Measurements from ENCODE around the gene NOP53. TPM values are rescaled to one million over a fixed set of nuclear protein-coding genes. Genes with fewer than 3 reads are reported as not detected.
"Not testable (repeated sequence)": the region's sequence is repeated elsewhere in the genome, so short reads cannot be mapped to it uniquely, and the experiment has no call there.

Gene NOP53
- polyA plus RNA-seq, 1 experiment = 114 TPM

- DNase-seq (ENCODE audit: low read depth, low spot score) = no peak
- TF ChIP-seq CTCF (IDR thresholded peaks at IDR 0.05; ENCODE audit: low read depth, low read length) = no peak
- H3K27me3 ChIP-seq (ENCODE audit: control insufficient read depth, insufficient read depth, low read length) = no peaks in the 10 kb centered on the region
- ChIA-PET CTCF (interaction anchor here (0.6 to 12.6 kb wide), 13 partner anchors 12 to 363 kb away, joined by 3 to 212 read pairs (median 7); partner anchors contain the start of genes DHX34 and NOP53), POLR2A (interaction anchor here (1.2 to 6.1 kb wide), 3 partner anchors 14 to 48 kb away, joined by 3 to 87 read pairs (median 6); partner anchors contain the start of gene NOP53)
- peaks cover 6% of the 10 kb centered on the region; the same call in 1 of the 2 replicates for H3K9me3 ChIP-seq (ENCODE audit: control insufficient read depth, insufficient read depth, low read length)
- no peak overlapping the region for H3K4me3 ChIP-seq (ENCODE audit: low read depth, low read length)
- no peak overlapping the region for H3K27ac ChIP-seq (ENCODE audit: low read depth, low read length)
These were observed 33.6 kb upstream of the NOP53 start for GRCh38 chr19:47711652-47712242.

DNA sequence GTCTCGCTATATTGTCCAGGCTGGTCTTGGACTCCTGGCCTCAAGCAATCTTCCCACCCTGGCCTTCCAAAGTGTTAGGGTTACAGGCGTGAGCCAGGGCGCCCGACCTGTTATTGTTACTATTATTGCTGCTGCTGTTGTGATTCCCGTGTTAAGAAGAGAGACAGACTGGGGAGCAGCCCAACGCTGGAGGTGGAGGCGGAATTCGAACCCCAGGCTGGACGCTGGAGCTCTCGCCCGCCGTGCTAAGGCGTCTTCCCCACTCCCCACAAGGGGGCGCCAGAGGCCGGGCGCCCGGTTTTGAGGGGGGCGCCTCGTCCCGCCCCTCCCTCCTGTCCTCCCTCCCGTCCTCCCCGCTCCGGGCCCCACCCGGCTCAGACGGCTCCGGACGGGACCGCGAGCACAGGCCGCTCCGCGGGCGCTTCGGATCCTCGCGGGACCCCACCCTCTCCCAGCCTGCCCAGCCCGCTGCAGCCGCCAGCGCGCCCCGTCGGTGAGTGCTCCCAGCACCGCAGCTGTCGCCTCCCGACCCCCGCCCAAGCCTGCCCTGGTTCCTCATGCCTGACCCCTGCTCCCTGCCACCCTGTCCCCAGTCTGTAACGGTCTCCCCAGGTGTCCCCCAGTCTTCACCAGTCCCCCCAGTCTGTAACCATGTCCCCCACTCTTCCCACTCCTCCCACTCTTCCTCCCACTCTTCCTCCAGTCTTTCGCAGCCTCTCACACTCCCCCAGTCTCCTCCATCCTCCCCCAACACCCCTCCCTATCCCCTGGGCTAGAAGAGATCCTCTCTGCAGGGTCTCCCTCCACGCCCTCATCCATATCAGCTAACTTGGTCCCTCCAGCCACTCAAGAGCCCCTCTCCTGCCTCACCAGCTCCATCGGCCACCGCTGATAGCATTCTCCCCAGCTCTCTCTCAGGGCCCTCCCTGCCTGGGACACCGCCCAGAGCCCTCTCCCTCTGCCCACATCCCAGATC is 32.0 kb upstream of the NOP53 start, which contains the start of gene EHD2:
TSS of gene EHD2 (plus strand) at position 377 of the 976 bp plus-strand sequence. CDS start 3,191 bp downstream, outside the sequence.
- ChIA-PET CTCF (interaction anchor here (0.5 to 12.6 kb wide), 28 partner anchors 9 to 285 kb away, joined by 3 to 212 read pairs (median 4); partner anchors contain the start of gene NOP53), POLR2A (interaction anchor here (0.6 to 6.1 kb wide), 17 partner anchors 8 to 356 kb away, joined by 3 to 87 read pairs (median 4); partner anchors contain the start of gene NOP53)
- DNase-seq (ENCODE audit: low read depth, low spot score) = peak; percentile 48
- Histone ChIP-seq H3K4me3 (ENCODE audit: low read depth, low read length) (peak within 1 kb of the TSS; percentile 93), H3K27ac (ENCODE audit: low read depth, low read length) (peak within 1 kb of the TSS; percentile 52), H3K27me3 (ENCODE audit: control insufficient read depth, insufficient read depth, low read length) (no peaks in the 10 kb centered on the region), H3K9me3 (ENCODE audit: control insufficient read depth, insufficient read depth, low read length) (peaks cover 6% of the 10 kb centered on the region; the same call in 1 of the 2 replicates)
- peak; percentile 92 for TF ChIP-seq CTCF (IDR thresholded peaks at IDR 0.05; ENCODE audit: low read depth, low read length)

GRCh38 chr19:47714339-47714738 is 31.0 kb upstream of the NOP53 start:
- Histone ChIP-seq H3K27ac (ENCODE audit: low read depth, low read length) (no peak overlapping the region), H3K9me3 (ENCODE audit: control insufficient read depth, insufficient read depth, low read length) (peaks cover 6% of the 10 kb centered on the region; the same call in 1 of the 2 replicates), H3K4me3 (ENCODE audit: low read depth, low read length) (peak overlapping the region; percentile 93), H3K27me3 (ENCODE audit: control insufficient read depth, insufficient read depth, low read length) (no peaks in the 10 kb centered on the region)
- no peak for TF ChIP-seq CTCF (IDR thresholded peaks at IDR 0.05; ENCODE audit: low read depth, low read length)
- no peak for DNase-seq (ENCODE audit: low read depth, low spot score)
- POLR2A ChIA-PET = interaction anchor here (0.7 to 6.1 kb wide), 4 partner anchors 12 to 74 kb away, joined by 3 to 87 read pairs (median 6); partner anchors contain the start of gene NOP53
- CTCF ChIA-PET = interaction anchor here (0.6 to 12.6 kb wide), 6 partner anchors 10 to 1231 kb away, joined by 3 to 212 read pairs (median 4); no protein-coding TSS in a partner anchor

GRCh38 chr19:47714855-47715254 is 30.5 kb upstream of the NOP53 start:
- ChIA-PET CTCF (interaction anchor here (0.6 to 2.0 kb wide), 3 partner anchors 15 to 75 kb away, joined by 3 to 5 read pairs (median 3); no protein-coding TSS in a partner anchor), POLR2A (interaction anchor here (1.6 to 6.1 kb wide), 2 partner anchors 9 to 30 kb away, joined by 4 to 87 read pairs; partner anchors contain the start of gene NOP53)
- not testable (repeated sequence) for H3K9me3 ChIP-seq (ENCODE audit: control insufficient read depth, insufficient read depth, low read length); H3K27ac ChIP-seq (ENCODE audit: low read depth, low read length); DNase-seq (ENCODE audit: low read depth, low spot score); H3K27me3 ChIP-seq (ENCODE audit: control insufficient read depth, insufficient read depth, low read length)
- H3K4me3 ChIP-seq (ENCODE audit: low read depth, low read length) = peak overlapping the region; percentile 93

Measured in AG04450 (cell line).